Activated CD4-positive, alpha-beta T cell treated with anti-CD3 and anti-CD28 coated beads, Interleukin-2, amount 10 ng/mL, durations not matched to agents 24 days and 14 days (primary cell): ENCODE data around the gene FCMR. TPM values are rescaled to one million over a fixed set of nuclear protein-coding genes. Genes with fewer than 3 reads are reported as not detected.

ENCODE experiments used
- DNase-seq: peaks from one replicate; pipeline ENCODE4 v3.0.0; 2022
- H3K27ac Mint-ChIP-seq: one replicate; pipeline ENCODE4 v1.8.0; 2022; ENCODE audit warnings: mild to moderate bottlenecking, mixed read lengths
- H3K27me3 Mint-ChIP-seq: one replicate; pipeline ENCODE4 v1.8.0; 2022; ENCODE audit warnings: mixed read lengths
- H3K36me3 Mint-ChIP-seq: one replicate; pipeline ENCODE4 v1.8.0; 2022; ENCODE audit warnings: low read depth, mild to moderate bottlenecking, mixed read lengths
- H3K4me1 Mint-ChIP-seq: one replicate; pipeline ENCODE4 v1.8.0; 2021; ENCODE audit warnings: mixed read lengths
- H3K4me3 Mint-ChIP-seq: one replicate; pipeline ENCODE4 v1.8.0; 2022; ENCODE audit warnings: mild to moderate bottlenecking, moderate library complexity, mixed read lengths
- H3K9me3 Mint-ChIP-seq: one replicate; pipeline ENCODE4 v1.8.0; 2021; ENCODE audit warnings: mixed read lengths
- intact Hi-C: fragments of 100-400 bp; cut with micrococcal nuclease; formaldehyde crosslinking; loops from one replicate; pipeline ENCODE4 v1.15.1; 2023
- total RNA-seq: library from RNA; stranded (reverse); gene quantifications from 2 replicates; pipeline ENCODE4 v1.2.3, GENCODE V29; 2022

The FCMR gene
- total RNA-seq, 1 donor from 2014 or later, result 19.6 TPM

DNA sequence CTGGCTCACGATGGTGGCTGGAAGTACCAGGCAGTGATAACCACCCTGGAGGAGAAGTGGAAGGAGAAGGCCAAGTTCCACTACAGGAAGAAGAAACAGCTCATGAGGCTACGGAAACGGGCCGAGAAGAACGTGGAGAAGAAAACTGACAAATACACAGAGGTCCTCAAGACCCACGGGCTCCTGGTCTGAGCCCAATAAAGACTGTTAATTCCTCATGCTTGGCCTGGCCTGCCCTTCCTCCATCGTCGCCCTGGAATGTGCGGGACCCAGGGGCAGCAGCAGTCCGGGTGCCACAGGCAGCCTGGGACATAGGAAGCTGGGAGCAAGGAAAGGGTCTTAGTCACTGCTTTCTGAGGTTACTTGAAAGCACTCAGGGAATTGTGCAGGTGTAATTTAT, 13.7 kb downstream of the FCMR start:
- Mint-ChIP-seq H3K4me3 (no peak overlapping the region), H3K36me3 (peaks cover 65% of the 10 kb centered on the region), H3K4me1 (peaks cover 53% of the 10 kb centered on the region), H3K9me3 (no peaks in the 10 kb centered on the region), H3K27me3 (peaks cover 3% of the 10 kb centered on the region), H3K27ac (no peak overlapping the region)
- DNase-seq, result no peak
- intact Hi-C loops, result loop anchor here (5.0 kb wide), 1 partner anchor 429 kb away; no protein-coding TSS in a partner anchor

DNA sequence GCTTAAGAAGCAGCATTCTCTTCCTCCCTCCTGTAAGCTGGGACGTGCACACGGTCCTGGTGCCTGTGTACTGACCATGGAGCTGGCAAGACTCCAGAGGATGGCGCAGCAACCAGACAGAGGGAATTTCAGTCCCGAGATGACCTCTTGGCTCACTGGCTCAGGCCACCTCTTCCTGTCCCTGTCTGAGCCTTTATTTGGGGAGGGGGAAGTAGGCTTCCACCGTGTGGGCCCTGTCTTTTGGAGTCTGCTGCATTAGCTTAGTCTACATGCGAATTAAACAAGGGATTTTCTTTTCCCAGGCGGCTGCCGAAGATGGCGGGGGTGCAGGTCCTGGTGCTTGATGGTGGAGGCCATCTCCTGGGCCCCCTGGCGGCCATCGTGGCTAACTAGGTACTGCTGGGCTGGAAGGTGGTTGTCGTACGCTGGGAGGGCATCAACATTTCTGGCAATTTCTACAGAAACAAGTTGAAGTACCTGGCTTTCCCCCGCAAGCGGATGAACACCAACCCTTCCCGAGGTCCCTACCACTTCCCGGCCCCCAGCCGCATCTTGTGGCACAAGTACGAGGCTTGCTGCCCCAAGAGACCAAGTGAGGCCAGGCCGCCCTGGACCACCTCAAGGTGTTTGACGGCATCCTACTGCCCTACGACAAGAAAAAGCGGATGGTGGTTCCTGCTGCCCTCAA, 14.3 kb downstream of the FCMR start:
- H3K4me3 Mint-ChIP-seq, result no peak overlapping the region
- intact Hi-C loops, result loop anchor here (2.0 to 5.0 kb wide), 2 partner anchors 17 to 430 kb away; no protein-coding TSS in a partner anchor

DNA sequence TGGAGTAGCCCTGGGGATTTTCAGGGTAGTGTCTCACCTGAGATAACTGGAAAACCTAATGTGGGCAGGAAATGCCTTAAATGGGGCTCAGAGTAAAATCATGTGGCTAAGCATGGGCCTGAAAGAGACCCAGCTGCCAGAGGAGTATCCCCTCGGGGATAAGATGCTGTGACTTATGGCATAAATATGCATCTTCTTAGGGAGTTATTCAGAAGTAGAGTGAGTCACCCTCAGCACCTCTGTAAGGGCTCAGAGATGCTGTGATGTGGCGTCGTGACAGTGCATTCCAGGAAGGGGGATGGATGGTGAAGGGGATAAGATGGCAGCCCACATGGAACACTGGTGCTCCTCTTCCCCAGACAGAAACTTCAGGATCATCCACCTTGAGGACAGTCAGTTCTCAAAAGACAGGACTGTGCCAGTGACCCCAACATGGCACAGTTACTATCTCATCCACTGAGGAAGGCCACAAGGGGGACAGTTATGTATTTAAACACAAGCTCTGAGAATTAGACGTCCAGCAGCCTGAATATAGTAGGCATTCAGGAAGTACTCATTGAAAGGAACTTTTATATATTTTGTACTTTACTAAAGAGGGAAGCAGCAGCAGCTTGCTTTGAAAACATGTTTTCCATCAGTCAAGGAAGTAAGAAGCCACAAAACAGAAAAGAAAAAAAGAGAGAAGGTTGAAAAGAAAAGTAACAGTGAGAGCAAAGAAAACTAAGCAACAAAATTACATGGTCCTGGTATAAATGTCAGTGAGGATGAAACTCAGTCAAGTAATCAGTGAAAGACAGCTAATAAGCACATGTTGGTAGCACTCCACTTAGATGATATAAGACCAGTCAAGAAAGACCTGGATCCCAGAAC, 16.2 kb downstream of the FCMR start:
- Mint-ChIP-seq H3K27me3 (peaks cover 3% of the 10 kb centered on the region), H3K4me3 (peak overlapping the region; percentile 57), H3K36me3 (peaks cover 58% of the 10 kb centered on the region), H3K9me3 (no peaks in the 10 kb centered on the region), H3K4me1 (peaks cover 39% of the 10 kb centered on the region), H3K27ac (peak overlapping the region; percentile 62)
- intact Hi-C loops, result loop anchor here (2.0 to 5.0 kb wide), 2 partner anchors 15 to 432 kb away; no protein-coding TSS in a partner anchor
- DNase-seq, result peak; percentile 73

More for the DNA sequence above, 14.3 kb downstream of the FCMR start:
- Mint-ChIP-seq H3K4me1 (peaks cover 48% of the 10 kb centered on the region), H3K27ac (no peak overlapping the region), H3K27me3 (peaks cover 3% of the 10 kb centered on the region), H3K9me3 (no peaks in the 10 kb centered on the region), H3K36me3 (peaks cover 61% of the 10 kb centered on the region)
- DNase-seq, result no peak

GRCh38 chr1:206904423-206905142, 17.2 kb downstream of the FCMR start:
- intact Hi-C loops, result loop anchor here (5.0 kb wide), 1 partner anchor 433 kb away; no protein-coding TSS in a partner anchor
- peak overlapping the region; percentile 57 for H3K4me3 Mint-ChIP-seq
- peak overlapping the region; percentile 62 for H3K27ac Mint-ChIP-seq
- peaks cover 56% of the 10 kb centered on the region for H3K36me3 Mint-ChIP-seq
- H3K4me1 Mint-ChIP-seq, result peaks cover 38% of the 10 kb centered on the region
- H3K9me3 Mint-ChIP-seq, result no peaks in the 10 kb centered on the region
- H3K27me3 Mint-ChIP-seq, result peaks cover 3% of the 10 kb centered on the region
- no peak for DNase-seq

- Mint-ChIP-seq H3K36me3 (peaks cover 54% of the 10 kb centered on the region), H3K27me3 (no peaks in the 10 kb centered on the region), H3K27ac (no peak overlapping the region), H3K4me3 (no peak overlapping the region), H3K9me3 (no peaks in the 10 kb centered on the region), H3K4me1 (peaks cover 36% of the 10 kb centered on the region)
- no peak for DNase-seq
- intact Hi-C loops, result no loop called here
Measured at GRCh38 chr1:206903687-206904086, 18.1 kb downstream of the FCMR start.

- Mint-ChIP-seq H3K9me3 (no peaks in the 10 kb centered on the region), H3K4me3 (no peak overlapping the region), H3K27me3 (no peaks in the 10 kb centered on the region), H3K36me3 (peaks cover 47% of the 10 kb centered on the region), H3K27ac (no peak overlapping the region), H3K4me1 (peaks cover 37% of the 10 kb centered on the region)
- DNase-seq, result no peak
- intact Hi-C loops, result no loop called here
Measured at GRCh38 chr1:206902702-206903101, 19.0 kb downstream of the FCMR start.

DNA sequence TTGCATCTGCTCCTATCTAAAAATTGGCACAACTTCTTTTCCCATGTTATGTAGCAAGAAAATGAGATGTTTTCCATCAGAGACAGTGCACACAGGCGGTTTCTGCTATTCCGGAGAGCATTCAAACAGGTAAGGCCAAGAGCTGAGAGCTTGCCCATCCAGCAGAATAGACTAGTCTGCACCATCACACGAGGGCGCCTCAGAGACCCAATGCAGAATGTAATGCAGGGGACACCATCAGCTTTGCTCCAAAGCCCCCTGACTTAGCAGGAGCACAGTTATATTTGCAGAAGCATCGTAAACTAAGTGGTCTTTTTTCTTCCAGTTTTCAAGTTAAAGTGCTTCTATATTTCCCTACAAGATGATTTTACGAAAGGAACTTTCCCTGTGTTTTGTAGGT, 19.8 kb downstream of the FCMR start:
- DNase-seq, result no peak
- Mint-ChIP-seq H3K4me1 (peaks cover 42% of the 10 kb centered on the region), H3K4me3 (no peak overlapping the region), H3K27ac (no peak overlapping the region), H3K27me3 (no peaks in the 10 kb centered on the region), H3K9me3 (no peaks in the 10 kb centered on the region), H3K36me3 (peaks cover 47% of the 10 kb centered on the region)
- intact Hi-C loops, result no loop called here

DNA sequence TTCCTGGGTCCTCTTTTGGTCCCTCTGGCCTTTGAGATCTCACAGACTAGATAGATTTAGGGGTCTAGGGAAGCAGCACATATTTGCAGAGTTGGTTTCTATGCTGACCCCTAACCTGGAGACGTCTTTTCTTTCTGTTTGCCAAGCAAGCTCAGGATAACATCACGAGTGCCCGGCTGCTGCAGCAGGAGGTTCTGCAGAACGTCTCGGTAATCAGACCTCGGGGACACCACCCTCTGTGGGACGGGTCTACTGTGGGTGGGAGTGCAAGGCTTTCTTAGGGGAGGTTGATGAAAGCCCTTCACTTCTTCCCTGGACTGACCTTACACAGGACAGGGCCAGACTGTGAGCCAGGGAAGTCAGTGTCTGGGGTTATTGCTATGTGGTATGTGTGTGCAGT, 21.6 kb downstream of the FCMR start:
- peaks cover 35% of the 10 kb centered on the region for H3K4me1 Mint-ChIP-seq
- no peak for DNase-seq
- no peaks in the 10 kb centered on the region for H3K27me3 Mint-ChIP-seq
- intact Hi-C loops, result no loop called here
- peaks cover 35% of the 10 kb centered on the region for H3K36me3 Mint-ChIP-seq
- no peaks in the 10 kb centered on the region for H3K9me3 Mint-ChIP-seq
- H3K27ac Mint-ChIP-seq, result no peak overlapping the region
- no peak overlapping the region for H3K4me3 Mint-ChIP-seq

DNA sequence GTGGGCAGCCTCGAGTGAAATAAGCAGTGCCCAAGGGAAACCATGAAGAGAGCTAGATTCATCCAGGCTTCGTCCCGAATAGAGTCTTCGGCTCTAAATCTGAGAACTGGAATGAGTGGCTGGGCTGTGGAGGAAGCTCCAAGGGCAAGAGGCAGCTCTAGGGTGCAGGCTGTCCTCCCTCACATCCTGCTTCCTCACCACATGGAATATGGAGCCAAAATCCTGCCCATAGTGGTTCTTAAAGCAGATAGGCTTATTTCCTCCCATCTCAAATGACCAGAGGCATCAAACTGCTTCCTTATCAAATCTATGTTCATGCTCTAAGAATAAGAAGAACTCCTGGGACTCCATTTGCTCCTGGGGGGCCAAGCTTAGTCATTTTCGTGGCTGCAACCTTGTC, 22.0 kb downstream of the FCMR start:
- peaks cover 30% of the 10 kb centered on the region for H3K36me3 Mint-ChIP-seq
- H3K27me3 Mint-ChIP-seq, result no peaks in the 10 kb centered on the region
- no peak for DNase-seq
- H3K27ac Mint-ChIP-seq, result no peak overlapping the region
- H3K4me3 Mint-ChIP-seq, result no peak overlapping the region
- intact Hi-C loops, result no loop called here
- peaks cover 30% of the 10 kb centered on the region for H3K4me1 Mint-ChIP-seq
- no peaks in the 10 kb centered on the region for H3K9me3 Mint-ChIP-seq

DNA sequence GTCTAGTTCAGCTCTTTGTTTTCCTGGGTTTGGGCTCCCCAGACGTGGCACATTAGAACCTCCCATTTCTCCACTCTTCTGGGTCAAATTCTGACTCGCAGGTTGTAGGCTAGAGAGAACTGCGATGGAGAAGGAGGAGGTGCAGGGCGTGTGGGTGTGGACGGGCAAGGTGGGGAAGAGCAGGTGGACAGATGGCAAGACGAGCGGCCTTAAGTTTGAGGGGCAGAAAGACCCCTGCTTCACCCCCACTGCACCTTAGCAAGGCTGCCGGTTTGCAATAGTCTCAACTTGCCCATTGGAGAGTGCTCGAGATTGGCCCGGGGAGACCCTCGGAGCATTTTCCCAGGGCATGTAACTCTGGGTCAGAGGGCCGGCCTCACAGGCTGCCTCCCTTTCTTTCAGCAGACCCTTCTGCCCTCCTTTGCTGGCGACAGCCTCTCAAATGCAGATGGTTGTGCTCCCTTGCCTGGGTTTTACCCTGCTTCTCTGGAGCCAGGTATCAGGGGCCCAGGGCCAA, 22.8 kb downstream of the FCMR start:
- peaks cover 24% of the 10 kb centered on the region for H3K36me3 Mint-ChIP-seq
- peak overlapping the region; percentile 35 for H3K4me3 Mint-ChIP-seq
- H3K4me1 Mint-ChIP-seq, result peaks cover 29% of the 10 kb centered on the region
- no peak for DNase-seq
- no peaks in the 10 kb centered on the region for H3K9me3 Mint-ChIP-seq
- no peaks in the 10 kb centered on the region for H3K27me3 Mint-ChIP-seq
- H3K27ac Mint-ChIP-seq, result peak overlapping the region; percentile 35
- intact Hi-C loops, result no loop called here

DNA sequence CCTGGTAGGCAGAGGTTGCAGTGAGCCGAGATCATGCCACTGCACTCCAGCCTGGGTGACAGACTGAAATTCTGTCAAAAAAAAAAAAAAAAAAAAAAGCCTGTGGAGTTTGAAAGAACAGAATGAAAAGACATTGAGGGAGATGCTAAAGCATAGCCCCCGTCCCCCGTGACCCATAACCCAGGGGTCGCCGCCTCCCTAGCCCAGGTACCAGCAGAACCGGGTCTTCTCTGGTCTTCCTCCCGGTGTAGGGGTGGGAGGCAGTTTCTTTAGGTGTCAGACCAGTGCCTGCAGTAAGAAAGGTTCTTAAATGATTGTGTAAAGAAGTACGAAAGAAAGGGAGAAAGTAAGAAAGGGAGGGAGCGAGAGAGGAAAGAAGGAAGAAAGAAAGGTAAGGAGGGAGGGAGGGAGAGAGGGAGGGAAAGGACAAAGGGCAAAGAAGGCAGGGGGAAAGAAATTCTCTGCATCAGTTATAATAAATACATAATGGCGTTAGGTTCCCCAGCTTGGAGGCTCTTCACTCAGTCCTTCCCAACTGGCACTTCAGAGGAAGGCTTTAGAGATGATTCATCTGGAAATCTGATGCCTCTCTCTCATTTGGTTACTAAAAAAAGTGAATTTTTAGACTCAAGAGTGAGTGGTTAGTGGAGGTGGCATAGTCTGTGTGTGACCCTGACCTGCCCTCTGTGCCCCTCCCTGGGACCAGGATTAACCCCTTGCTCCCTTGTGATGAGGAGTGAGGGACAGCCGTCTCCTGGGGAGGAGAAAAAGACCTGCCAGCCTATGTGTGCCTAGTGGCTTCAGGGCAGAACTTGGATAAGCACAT, 23.4 kb downstream of the FCMR start:
- peaks cover 17% of the 10 kb centered on the region for H3K36me3 Mint-ChIP-seq
- no peaks in the 10 kb centered on the region for H3K27me3 Mint-ChIP-seq
- peaks cover 33% of the 10 kb centered on the region for H3K4me1 Mint-ChIP-seq
- H3K9me3 Mint-ChIP-seq, result no peaks in the 10 kb centered on the region
- peak overlapping the region; percentile 44 for H3K27ac Mint-ChIP-seq
- intact Hi-C loops, result no loop called here
- DNase-seq, result no peak
- peak overlapping the region; percentile 35 for H3K4me3 Mint-ChIP-seq

- Mint-ChIP-seq H3K4me1 (peaks cover 38% of the 10 kb centered on the region), H3K27me3 (no peaks in the 10 kb centered on the region), H3K27ac (peak within 1 kb of the TSS; percentile 90), H3K9me3 (no peaks in the 10 kb centered on the region), H3K4me3 (peak within 1 kb of the TSS; percentile 75), H3K36me3 (peaks cover 14% of the 10 kb centered on the region)
- DNase-seq, result no peak
- intact Hi-C loops, result no loop called here
Measured at GRCh38 chr1:206897175-206897574, 24.6 kb downstream of the FCMR start, which contains the start of gene IL24. TSS of gene IL24 (plus strand) at chr1:206897443. CDS start at chr1:206897833, 390 bp downstream.

DNA sequence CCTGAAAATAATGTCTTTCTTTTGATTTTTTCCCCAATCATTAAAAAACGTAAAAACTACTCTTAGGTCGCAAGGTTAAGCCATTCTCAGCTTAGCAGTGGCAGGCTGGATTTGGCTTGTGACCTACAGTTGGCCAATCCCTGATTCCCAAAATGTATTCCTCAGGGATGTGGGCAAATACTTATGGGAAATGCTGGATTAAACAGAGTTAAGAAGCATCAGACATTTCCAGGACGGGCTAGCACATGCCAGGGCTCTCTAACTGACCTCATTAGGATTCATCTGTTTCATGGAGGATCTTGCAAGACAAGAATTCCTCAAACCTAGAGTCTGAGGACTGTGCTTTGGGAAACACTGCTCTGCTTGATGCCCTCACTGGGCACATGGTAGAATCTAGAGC, 25.5 kb downstream of the FCMR start:
- peak overlapping the region; percentile 13 for H3K27ac Mint-ChIP-seq
- no peak overlapping the region for H3K4me3 Mint-ChIP-seq

More for the DNA sequence above, 25.5 kb downstream of the FCMR start:
- DNase-seq, result no peak
- intact Hi-C loops, result no loop called here
- H3K9me3 Mint-ChIP-seq, result no peaks in the 10 kb centered on the region
- peaks cover 4% of the 10 kb centered on the region for H3K36me3 Mint-ChIP-seq
- no peaks in the 10 kb centered on the region for H3K27me3 Mint-ChIP-seq
- H3K4me1 Mint-ChIP-seq, result peaks cover 45% of the 10 kb centered on the region
